PC-3 (cell line): ENCODE data around the gene WDR93.

Source experiments
- CTCF ChIP-seq: fragments of 300-600 bp; sonication (generic); conservative IDR thresholded peaks from 2 replicates; pipeline ENCODE4 v1.5.1; 2017; ENCODE audit warnings: antibody characterized with exemption, low read depth, mild to moderate bottlenecking, low read length
- EZH2 ChIP-seq: fragments of 300-600 bp; sonication (generic); IDR thresholded peaks from one replicate; pipeline ENCODE4 v1.6.1; 2017; ENCODE audit warnings: antibody characterized with exemption, mild to moderate bottlenecking, low read length; ENCODE audit not compliant: unreplicated experiment
- EZH2phosphoT487 ChIP-seq: fragments of 300-600 bp; sonication (generic); IDR thresholded peaks from 2 replicates; pipeline ENCODE4 v1.6.1; 2018; ENCODE audit warnings: mild to moderate bottlenecking, antibody characterized with exemption, low read length, borderline replicate concordance

DNA sequence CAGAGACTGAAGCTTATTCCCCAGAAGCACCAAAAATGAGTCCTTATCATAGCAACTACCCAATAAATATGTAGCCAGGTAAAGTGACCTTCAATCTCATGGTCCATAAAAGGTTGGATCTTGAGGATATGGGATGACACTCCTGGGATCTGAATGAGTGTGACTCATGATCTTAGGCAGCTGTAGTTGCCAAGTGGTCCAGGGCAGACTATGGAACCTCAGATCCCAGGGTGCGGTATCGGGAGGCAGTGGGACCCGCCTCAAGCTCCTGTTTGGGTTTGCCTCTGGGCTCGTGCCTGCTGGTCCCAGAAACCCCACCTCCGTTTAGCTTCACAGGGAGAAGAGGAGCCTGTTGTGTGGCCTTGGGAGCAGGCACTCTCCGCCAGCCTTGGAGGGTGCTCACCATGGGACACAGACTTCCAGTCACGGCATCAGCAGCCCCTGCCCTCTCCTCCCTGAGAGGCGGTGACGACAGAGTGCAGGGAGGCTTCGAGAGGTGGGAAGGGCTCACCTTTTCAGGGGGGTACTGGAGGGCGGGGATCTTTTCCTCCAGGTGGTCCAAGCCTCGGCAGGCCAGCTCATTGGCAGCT is 19.5 kb upstream of the WDR93 start:
- no peak for TF ChIP-seq CTCF
- no peak for TF ChIP-seq EZH2
- TF ChIP-seq EZH2phosphoT487 = no peak
